Measurements from ENCODE around the gene GSTO1. TPM values are rescaled to one million over a fixed set of nuclear protein-coding genes. Genes with fewer than 3 reads are reported as not detected.

The GSTO1 gene
- total RNA-seq, 1 donor from 2014 or later, result 131 TPM

DNA sequence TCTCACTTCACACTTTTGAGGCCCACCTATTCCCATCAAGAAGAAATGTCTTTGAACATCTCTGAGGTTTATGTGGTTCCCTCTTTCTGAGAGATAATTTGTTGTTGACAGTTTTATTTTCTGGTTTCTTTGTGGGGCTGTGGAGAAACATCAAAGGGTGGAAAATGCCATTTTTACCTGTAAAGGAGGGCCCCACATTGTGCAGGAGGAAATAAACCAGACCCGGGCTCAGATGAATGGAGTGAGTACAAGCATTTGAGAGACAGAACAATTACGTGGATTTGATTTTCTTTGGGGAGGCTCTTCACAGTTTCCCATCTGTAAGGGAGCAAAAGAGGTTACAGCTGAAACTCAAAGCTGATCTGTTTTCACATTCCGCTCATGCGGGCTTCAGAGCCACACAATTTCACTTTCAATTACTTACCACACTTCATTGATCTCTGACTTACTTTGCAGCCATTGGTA, 53.8 kb downstream of the GSTO1 start:
- H3K9me3 ChIP-seq (ENCODE audit: insufficient read depth, low read depth, low read length), result no peaks in the 10 kb centered on the region
- no peak overlapping the region for H2AFZ ChIP-seq (ENCODE audit: low read depth, low read length)
- no peaks in the 10 kb centered on the region for H3K27me3 ChIP-seq (ENCODE audit: insufficient read depth, low read length)
- no peak overlapping the region for H3K4me2 ChIP-seq (ENCODE audit: low read length)
- peaks cover 18% of the 10 kb centered on the region for H3K36me3 Mint-ChIP-seq (ENCODE audit: low read depth, unreplicated experiment)
- peaks cover 19% of the 10 kb centered on the region for H3K36me3 ChIP-seq (ENCODE audit: insufficient read depth, low read length)
- peaks cover 45% of the 10 kb centered on the region for H3K79me2 ChIP-seq (ENCODE audit: insufficient read depth, low read length)
- no peak overlapping the region for H3K4me3 Mint-ChIP-seq (ENCODE audit: unreplicated experiment)
- H3K27me3 Mint-ChIP-seq (ENCODE audit: low read depth, unreplicated experiment), result no peaks in the 10 kb centered on the region
- H3K27ac ChIP-seq (ENCODE audit: low read depth, low read length), result no peak overlapping the region
- no peak overlapping the region for H3K4me3 ChIP-seq (ENCODE audit: insufficient read depth, low read depth, low read length)
- TF ChIP-seq, protein P1, sequence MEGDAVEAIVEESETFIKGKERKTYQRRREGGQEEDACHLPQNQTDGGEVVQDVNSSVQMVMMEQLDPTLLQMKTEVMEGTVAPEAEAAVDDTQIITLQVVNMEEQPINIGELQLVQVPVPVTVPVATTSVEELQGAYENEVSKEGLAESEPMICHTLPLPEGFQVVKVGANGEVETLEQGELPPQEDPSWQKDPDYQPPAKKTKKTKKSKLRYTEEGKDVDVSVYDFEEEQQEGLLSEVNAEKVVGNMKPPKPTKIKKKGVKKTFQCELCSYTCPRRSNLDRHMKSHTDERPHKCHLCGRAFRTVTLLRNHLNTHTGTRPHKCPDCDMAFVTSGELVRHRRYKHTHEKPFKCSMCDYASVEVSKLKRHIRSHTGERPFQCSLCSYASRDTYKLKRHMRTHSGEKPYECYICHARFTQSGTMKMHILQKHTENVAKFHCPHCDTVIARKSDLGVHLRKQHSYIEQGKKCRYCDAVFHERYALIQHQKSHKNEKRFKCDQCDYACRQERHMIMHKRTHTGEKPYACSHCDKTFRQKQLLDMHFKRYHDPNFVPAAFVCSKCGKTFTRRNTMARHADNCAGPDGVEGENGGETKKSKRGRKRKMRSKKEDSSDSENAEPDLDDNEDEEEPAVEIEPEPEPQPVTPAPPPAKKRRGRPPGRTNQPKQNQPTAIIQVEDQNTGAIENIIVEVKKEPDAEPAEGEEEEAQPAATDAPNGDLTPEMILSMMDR (IDR thresholded peaks at IDR 0.05; ENCODE audit: insufficient read depth, low read depth, low read length), result no peak
- no peak for TF ChIP-seq EZH2 (IDR thresholded peaks at IDR 0.05; ENCODE audit: insufficient read depth, low read length)
- peaks cover 39% of the 10 kb centered on the region for H4K20me1 ChIP-seq (ENCODE audit: insufficient read depth, low read length)
- peaks cover 24% of the 10 kb centered on the region for H3K4me1 ChIP-seq (ENCODE audit: insufficient read depth, low read length)
- no peak overlapping the region for H3K27ac Mint-ChIP-seq (ENCODE audit: unreplicated experiment)
- H3K9me3 Mint-ChIP-seq (ENCODE audit: unreplicated experiment), result peaks cover 5% of the 10 kb centered on the region
- no peak overlapping the region for H3K9ac ChIP-seq (ENCODE audit: low read length)
- peaks cover 12% of the 10 kb centered on the region for H3K4me1 Mint-ChIP-seq (ENCODE audit: low read depth, unreplicated experiment)
- DNase-seq (ENCODE audit: low read depth) (no peak), FAIRE-seq (no peak)

DNA sequence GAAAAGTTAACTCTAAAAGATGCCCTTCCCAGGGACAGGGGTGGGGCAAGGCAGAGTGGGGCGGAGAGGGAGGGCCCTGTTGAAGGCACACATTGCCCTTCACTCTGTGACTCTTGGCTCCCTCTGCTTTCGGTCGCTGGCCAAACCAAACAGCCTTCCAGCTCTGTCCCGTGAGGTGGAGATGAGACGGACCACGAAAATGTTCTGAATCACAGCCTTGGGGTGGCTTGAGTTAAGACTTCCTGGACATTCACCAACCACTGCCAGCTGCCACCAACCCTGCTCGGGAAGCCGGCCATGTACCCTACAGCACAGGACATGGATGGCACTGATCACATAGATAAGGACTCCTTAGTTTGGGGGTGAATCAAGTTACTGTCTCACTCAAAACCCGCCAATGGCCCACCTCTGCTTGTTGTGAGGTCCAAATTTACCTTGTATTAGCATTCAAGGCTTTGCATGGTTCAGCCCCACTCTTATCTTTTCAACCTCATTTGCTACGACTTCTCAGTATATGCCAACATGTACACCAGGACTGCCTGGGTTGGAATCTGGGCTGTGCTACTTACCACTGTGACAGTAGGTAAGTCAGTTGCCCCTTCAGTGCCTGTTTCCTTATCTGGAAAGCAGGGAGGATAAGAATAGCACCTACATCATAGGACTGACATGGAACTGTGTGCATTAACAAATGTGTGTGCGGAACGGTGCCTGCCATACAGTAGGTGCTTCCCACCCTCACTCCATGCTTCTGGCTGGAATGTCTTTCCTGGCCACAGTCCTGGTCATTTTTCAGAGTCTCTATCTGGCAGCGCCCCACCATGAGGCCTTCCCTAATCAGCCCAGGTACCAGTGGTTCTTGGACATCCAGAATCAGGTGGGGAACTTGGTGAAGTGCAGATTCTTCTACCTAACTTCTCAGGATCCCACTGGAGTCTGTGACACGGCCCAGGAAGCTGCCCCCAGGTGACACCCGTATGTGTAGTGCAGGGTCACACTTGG, 55.6 kb downstream of the GSTO1 start:
- Histone ChIP-seq H3K4me3 (ENCODE audit: insufficient read depth, low read depth, low read length) (no peak overlapping the region), H3K36me3 (ENCODE audit: insufficient read depth, low read length) (peaks cover 29% of the 10 kb centered on the region), H3K9me3 (ENCODE audit: insufficient read depth, low read depth, low read length) (no peaks in the 10 kb centered on the region), H3K9ac (ENCODE audit: low read length) (peak overlapping the region; percentile 15), H3K4me1 (ENCODE audit: insufficient read depth, low read length) (peaks cover 24% of the 10 kb centered on the region), H3K79me2 (ENCODE audit: insufficient read depth, low read length) (peaks cover 63% of the 10 kb centered on the region), H2AFZ (ENCODE audit: low read depth, low read length) (no peak overlapping the region), H3K27ac (ENCODE audit: low read depth, low read length) (peak overlapping the region; percentile 48), H4K20me1 (ENCODE audit: insufficient read depth, low read length) (peaks cover 57% of the 10 kb centered on the region), H3K4me2 (ENCODE audit: low read length) (peak overlapping the region; percentile 43), H3K27me3 (ENCODE audit: insufficient read depth, low read length) (no peaks in the 10 kb centered on the region)
- TF ChIP-seq EZH2 (IDR thresholded peaks at IDR 0.05; ENCODE audit: insufficient read depth, low read length), result no peak
- TF ChIP-seq, protein P1 (IDR thresholded peaks at IDR 0.05; ENCODE audit: insufficient read depth, low read depth, low read length), result no peak
- Mint-ChIP-seq H3K27me3 (ENCODE audit: low read depth, unreplicated experiment) (no peaks in the 10 kb centered on the region), H3K9me3 (ENCODE audit: unreplicated experiment) (no peaks in the 10 kb centered on the region), H3K27ac (ENCODE audit: unreplicated experiment) (no peak overlapping the region), H3K36me3 (ENCODE audit: low read depth, unreplicated experiment) (peaks cover 18% of the 10 kb centered on the region), H3K4me3 (ENCODE audit: unreplicated experiment) (no peak overlapping the region), H3K4me1 (ENCODE audit: low read depth, unreplicated experiment) (peaks cover 12% of the 10 kb centered on the region)
- DNase-seq (ENCODE audit: low read depth) (peak; percentile 81), FAIRE-seq (peak; percentile 82)

Measured in astrocyte (in vitro differentiated cells and primary cell).